Measurements from ENCODE around the gene YKT6.

Gene YKT6

GRCh38 chr7:44172803-44173424 lies 27.9 kb upstream of the YKT6 start:
- TF ChIP-seq FOXM1 (IDR thresholded peaks at IDR 0.05; ENCODE audit: borderline replicate concordance, low read depth) (no peak), NFIC (IDR thresholded peaks at IDR 0.05) (no peak; the same call in 1 of the 2 replicates), ZBTB7A (IDR thresholded peaks at IDR 0.05; ENCODE audit: low read depth) (no peak), EP300 (IDR thresholded peaks at IDR 0.05; ENCODE audit: borderline replicate concordance) (no peak), TAF1 (IDR thresholded peaks at IDR 0.05; ENCODE audit: low read depth) (no peak), TEAD4 (IDR thresholded peaks at IDR 0.05) (no peak), CEBPB (IDR thresholded peaks at IDR 0.05) (no peak), YY1 (IDR thresholded peaks at IDR 0.05; ENCODE audit: low read depth) (no peak), RAD21 (IDR thresholded peaks at IDR 0.05; ENCODE audit: low read depth) (no peak), MAX (IDR thresholded peaks at IDR 0.05) (no peak), TCF12 (IDR thresholded peaks at IDR 0.05; ENCODE audit: low read depth) (no peak), CREB1 (IDR thresholded peaks at IDR 0.05; ENCODE audit: low read depth) (no peak), REST (IDR thresholded peaks at IDR 0.05; ENCODE audit: low read depth) (no peak), EGR1 (IDR thresholded peaks at IDR 0.05) (no peak)
- TF ChIP-seq, protein P1, sequence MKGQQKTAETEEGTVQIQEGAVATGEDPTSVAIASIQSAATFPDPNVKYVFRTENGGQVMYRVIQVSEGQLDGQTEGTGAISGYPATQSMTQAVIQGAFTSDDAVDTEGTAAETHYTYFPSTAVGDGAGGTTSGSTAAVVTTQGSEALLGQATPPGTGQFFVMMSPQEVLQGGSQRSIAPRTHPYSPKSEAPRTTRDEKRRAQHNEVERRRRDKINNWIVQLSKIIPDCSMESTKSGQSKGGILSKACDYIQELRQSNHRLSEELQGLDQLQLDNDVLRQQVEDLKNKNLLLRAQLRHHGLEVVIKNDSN (IDR thresholded peaks at IDR 0.05), result no peak

DNA sequence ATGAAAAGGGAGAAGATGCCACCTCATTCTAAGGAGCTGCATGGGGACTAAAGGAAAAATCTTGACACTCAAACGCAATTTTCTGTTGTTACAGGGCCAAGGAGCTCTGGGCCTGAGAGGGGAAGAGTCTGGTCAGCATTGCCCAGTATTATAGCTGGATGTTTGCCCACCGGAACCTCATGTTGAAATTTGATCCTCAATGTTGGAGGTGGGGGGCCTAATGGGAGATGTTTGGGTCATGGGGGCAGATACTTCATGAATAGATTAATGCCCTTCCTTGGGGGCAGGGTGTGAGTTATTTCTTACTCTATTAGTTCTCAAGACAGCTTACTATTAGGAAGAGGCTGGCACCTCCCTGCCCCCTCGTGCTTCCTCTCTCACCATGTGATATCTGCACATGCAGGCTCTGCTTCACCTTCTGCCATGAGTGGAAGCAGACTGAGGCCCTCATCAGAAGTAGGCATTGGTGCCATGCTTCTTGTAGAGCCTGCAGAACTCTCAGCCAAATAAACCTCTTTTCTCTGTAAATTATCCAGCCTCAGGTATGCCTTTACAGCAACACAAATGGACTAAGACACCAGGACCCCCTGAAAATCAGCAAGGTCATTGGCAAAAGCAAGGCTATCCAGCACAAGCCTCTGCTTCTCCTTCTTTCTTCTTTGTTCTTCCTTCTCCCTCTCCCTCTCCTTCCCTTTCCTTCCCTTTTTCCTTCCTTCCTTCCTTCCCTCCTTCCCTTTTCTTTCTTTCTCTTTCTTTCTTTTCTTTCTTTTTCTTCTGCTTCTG lies 26.7 kb upstream of the YKT6 start:
- peak; percentile 60 for TF ChIP-seq MAX (IDR thresholded peaks at IDR 0.05)
- no peak for TF ChIP-seq CEBPB (IDR thresholded peaks at IDR 0.05)
- peak; percentile 74 for TF ChIP-seq NFIC (IDR thresholded peaks at IDR 0.05)
- 0 out of 2 replicates have a peak, but pooled peaks have one; percentile 33 for TF ChIP-seq TEAD4 (IDR thresholded peaks at IDR 0.05)
- no peak for TF ChIP-seq REST (IDR thresholded peaks at IDR 0.05; ENCODE audit: low read depth)
- peak; percentile 70; the same call in 1 of the 2 replicates for TF ChIP-seq EP300 (IDR thresholded peaks at IDR 0.05; ENCODE audit: borderline replicate concordance)
- no peak for TF ChIP-seq CREB1 (IDR thresholded peaks at IDR 0.05; ENCODE audit: low read depth)
- TF ChIP-seq EGR1 (IDR thresholded peaks at IDR 0.05), result no peak
- TF ChIP-seq, protein P1 (IDR thresholded peaks at IDR 0.05), result peak; percentile 27; the same call in 1 of the 2 replicates
- TF ChIP-seq YY1 (IDR thresholded peaks at IDR 0.05; ENCODE audit: low read depth), result no peak
- peak; percentile 60; the same call in 1 of the 2 replicates for TF ChIP-seq ZBTB7A (IDR thresholded peaks at IDR 0.05; ENCODE audit: low read depth)
- TF ChIP-seq FOXM1 (IDR thresholded peaks at IDR 0.05; ENCODE audit: borderline replicate concordance, low read depth), result peak; percentile 49; the same call in 1 of the 2 replicates

DNA sequence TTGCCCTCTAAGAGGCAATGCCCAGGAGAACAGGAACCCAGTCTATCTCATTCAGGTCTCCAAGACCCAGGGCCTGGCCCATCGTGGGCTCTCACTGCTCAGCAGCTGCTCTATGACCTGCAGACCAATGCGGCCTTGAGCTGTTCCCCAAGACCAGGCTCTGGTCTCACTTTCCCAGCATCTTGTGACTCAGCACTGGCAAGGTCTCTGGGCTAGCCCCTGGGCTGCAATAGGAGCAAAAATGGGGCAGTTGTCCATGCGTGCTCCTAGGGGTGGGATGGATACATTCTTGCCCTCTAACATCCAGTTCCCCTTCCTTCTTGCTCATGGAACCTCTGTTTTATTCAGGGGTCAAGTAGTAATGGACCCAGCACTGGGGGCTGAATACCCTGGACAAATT lies 25.0 kb upstream of the YKT6 start:
- TF ChIP-seq TCF12 (IDR thresholded peaks at IDR 0.05; ENCODE audit: low read depth) (no peak), REST (IDR thresholded peaks at IDR 0.05; ENCODE audit: low read depth) (no peak), NFIC (IDR thresholded peaks at IDR 0.05) (no peak), CEBPB (IDR thresholded peaks at IDR 0.05) (no peak), TEAD4 (IDR thresholded peaks at IDR 0.05) (no peak), YY1 (IDR thresholded peaks at IDR 0.05; ENCODE audit: low read depth) (no peak), TAF1 (IDR thresholded peaks at IDR 0.05; ENCODE audit: low read depth) (no peak), CREB1 (IDR thresholded peaks at IDR 0.05; ENCODE audit: low read depth) (no peak), MAX (IDR thresholded peaks at IDR 0.05) (no peak), FOXM1 (IDR thresholded peaks at IDR 0.05; ENCODE audit: borderline replicate concordance, low read depth) (no peak), EGR1 (IDR thresholded peaks at IDR 0.05) (no peak), ZBTB7A (IDR thresholded peaks at IDR 0.05; ENCODE audit: low read depth) (no peak), EP300 (IDR thresholded peaks at IDR 0.05; ENCODE audit: borderline replicate concordance) (no peak), RAD21 (IDR thresholded peaks at IDR 0.05; ENCODE audit: low read depth) (no peak)
- TF ChIP-seq, protein P1 (IDR thresholded peaks at IDR 0.05), result no peak

Measured in Ishikawa (cell line).